Astrocyte (in vitro differentiated cells and primary cell): ENCODE results near the gene FBXL16. TPM values are rescaled to one million over a fixed set of nuclear protein-coding genes. Genes with fewer than 3 reads are reported as not detected.

Experiments used
- DNase-seq: peaks from one replicate; pipeline ENCODE4 v3.0.0-alpha.2; 2010; ENCODE audit warnings: low read depth
- FAIRE-seq: peaks from 2 replicates; lab custom pipeline; 2011; peaks lifted over from hg19 to GRCh38; lab: Jason Lieb, UNC
- H2AFZ ChIP-seq: 2 replicates; pipeline ENCODE4 v1.6.0; 2012; ENCODE audit warnings: low read depth, low read length, inconsistent platforms
- H3K27ac ChIP-seq: 2 replicates; pipeline ENCODE4 v1.5.1; 2011; ENCODE audit warnings: low read depth, low read length, inconsistent platforms
- H3K27me3 ChIP-seq: 2 replicates; pipeline ENCODE4 v1.6.0; 2011; ENCODE audit warnings: low read length, inconsistent platforms; ENCODE audit not compliant: insufficient read depth
- H3K36me3 ChIP-seq: 2 replicates; pipeline ENCODE4 v1.5.1; 2011; ENCODE audit warnings: low read length, inconsistent platforms; ENCODE audit not compliant: insufficient read depth
- H3K4me1 ChIP-seq: 2 replicates; pipeline ENCODE4 v1.5.1; 2011; ENCODE audit warnings: low read length, inconsistent platforms; ENCODE audit not compliant: insufficient read depth
- H3K4me2 ChIP-seq: 2 replicates; pipeline ENCODE4 v1.6.0; 2012; ENCODE audit warnings: low read length, inconsistent platforms
- H3K4me3 ChIP-seq: 2 replicates; pipeline ENCODE4 v1.5.1; 2011; ENCODE audit warnings: low read depth, mild to moderate bottlenecking, low read length, inconsistent platforms; ENCODE audit not compliant: insufficient read depth
- H3K79me2 ChIP-seq: 2 replicates; pipeline ENCODE4 v1.6.0; 2012; ENCODE audit warnings: mild to moderate bottlenecking, low read length, inconsistent platforms; ENCODE audit not compliant: insufficient read depth
- H3K9ac ChIP-seq: 2 replicates; pipeline ENCODE4 v1.6.0; 2012; ENCODE audit warnings: mild to moderate bottlenecking, low read length, inconsistent platforms
- H3K9me3 ChIP-seq: 2 replicates; pipeline ENCODE4 v1.5.1; 2012; ENCODE audit warnings: low read depth, mild to moderate bottlenecking, low read length, inconsistent platforms; ENCODE audit not compliant: insufficient read depth
- H4K20me1 ChIP-seq: 2 replicates; pipeline ENCODE4 v1.6.0; 2012; ENCODE audit warnings: low read length, inconsistent platforms; ENCODE audit not compliant: insufficient read depth
- H3K27ac Mint-ChIP-seq: one replicate; pipeline ENCODE4 v1.8.0; 2021; ENCODE audit warnings: mild to moderate bottlenecking, mixed read lengths; ENCODE audit not compliant: unreplicated experiment
- H3K27me3 Mint-ChIP-seq: one replicate; pipeline ENCODE4 v1.8.0; 2021; ENCODE audit warnings: low read depth, mixed read lengths; ENCODE audit not compliant: unreplicated experiment
- H3K36me3 Mint-ChIP-seq: one replicate; pipeline ENCODE4 v1.8.0; 2021; ENCODE audit warnings: low read depth, mixed read lengths; ENCODE audit not compliant: unreplicated experiment
- H3K4me1 Mint-ChIP-seq: one replicate; pipeline ENCODE4 v1.8.0; 2021; ENCODE audit warnings: low read depth, mixed read lengths; ENCODE audit not compliant: unreplicated experiment
- H3K4me3 Mint-ChIP-seq: one replicate; pipeline ENCODE4 v1.8.0; 2021; ENCODE audit warnings: mild to moderate bottlenecking, moderate library complexity, mixed read lengths; ENCODE audit not compliant: unreplicated experiment
- H3K9me3 Mint-ChIP-seq: one replicate; pipeline ENCODE4 v1.8.0; 2021; ENCODE audit warnings: mild to moderate bottlenecking, mixed read lengths; ENCODE audit not compliant: unreplicated experiment
- EZH2 ChIP-seq: IDR thresholded peaks from 2 replicates; pipeline ENCODE4 v1.6.1; 2012; ENCODE audit warnings: mild to moderate bottlenecking, low read length, inconsistent platforms; ENCODE audit not compliant: insufficient read depth
- total RNA-seq: library from RNA; stranded (reverse); gene quantifications from 2 replicates; pipeline ENCODE4 v1.2.1, GENCODE V29; 2021
- TF ChIP-seq, protein P1 (sequence below): IDR thresholded peaks from 2 replicates; pipeline ENCODE4 v1.5.1; 2011; ENCODE audit warnings: low read depth, mild to moderate bottlenecking, inconsistent platforms, low read length, moderate library complexity; ENCODE audit not compliant: insufficient read depth

Gene FBXL16
- total RNA-seq, 1 donor from 2014 or later, result 5.2 TPM

DNA sequence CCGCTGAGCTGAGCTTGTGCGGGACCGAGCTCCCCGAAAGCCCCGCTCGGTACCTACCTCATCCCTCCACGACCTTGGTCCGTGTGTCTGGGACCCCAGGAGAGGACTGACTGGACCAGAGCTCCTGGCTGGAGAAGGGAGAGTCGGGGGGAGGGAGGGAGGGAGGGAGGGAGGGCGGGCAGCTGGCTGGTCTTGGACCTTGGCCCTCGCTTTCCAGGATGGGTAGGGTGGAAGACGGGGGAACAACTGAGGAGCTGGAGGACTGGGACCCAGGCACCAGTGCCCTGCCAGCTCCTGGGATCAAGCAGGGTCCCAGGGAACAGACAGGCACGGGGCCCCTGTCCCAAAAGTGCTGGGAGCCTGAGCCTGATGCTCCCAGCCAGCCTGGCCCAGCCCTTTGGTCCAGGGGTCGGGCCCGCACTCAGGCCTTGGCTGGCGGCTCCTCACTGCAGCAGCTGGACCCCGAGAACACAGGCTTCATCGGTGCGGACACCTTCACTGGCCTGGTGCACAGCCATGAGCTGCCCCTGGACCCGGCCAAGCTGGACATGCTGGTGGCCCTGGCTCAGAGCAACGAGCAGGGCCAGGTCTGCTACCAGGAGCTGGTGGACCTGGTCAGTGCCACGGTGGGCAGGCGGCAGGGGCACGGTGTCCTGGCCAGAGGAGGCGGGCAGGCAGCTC lies 29.6 kb downstream of the FBXL16 start:
- peaks cover 2% of the 10 kb centered on the region for H3K36me3 Mint-ChIP-seq
- no peak overlapping the region for H3K9ac ChIP-seq
- H3K4me3 Mint-ChIP-seq, result no peak overlapping the region
- TF ChIP-seq, protein P1, sequence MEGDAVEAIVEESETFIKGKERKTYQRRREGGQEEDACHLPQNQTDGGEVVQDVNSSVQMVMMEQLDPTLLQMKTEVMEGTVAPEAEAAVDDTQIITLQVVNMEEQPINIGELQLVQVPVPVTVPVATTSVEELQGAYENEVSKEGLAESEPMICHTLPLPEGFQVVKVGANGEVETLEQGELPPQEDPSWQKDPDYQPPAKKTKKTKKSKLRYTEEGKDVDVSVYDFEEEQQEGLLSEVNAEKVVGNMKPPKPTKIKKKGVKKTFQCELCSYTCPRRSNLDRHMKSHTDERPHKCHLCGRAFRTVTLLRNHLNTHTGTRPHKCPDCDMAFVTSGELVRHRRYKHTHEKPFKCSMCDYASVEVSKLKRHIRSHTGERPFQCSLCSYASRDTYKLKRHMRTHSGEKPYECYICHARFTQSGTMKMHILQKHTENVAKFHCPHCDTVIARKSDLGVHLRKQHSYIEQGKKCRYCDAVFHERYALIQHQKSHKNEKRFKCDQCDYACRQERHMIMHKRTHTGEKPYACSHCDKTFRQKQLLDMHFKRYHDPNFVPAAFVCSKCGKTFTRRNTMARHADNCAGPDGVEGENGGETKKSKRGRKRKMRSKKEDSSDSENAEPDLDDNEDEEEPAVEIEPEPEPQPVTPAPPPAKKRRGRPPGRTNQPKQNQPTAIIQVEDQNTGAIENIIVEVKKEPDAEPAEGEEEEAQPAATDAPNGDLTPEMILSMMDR, result no peak
- no peak for TF ChIP-seq EZH2
- peak overlapping the region; percentile 39 for H3K4me3 ChIP-seq
- H3K27me3 Mint-ChIP-seq, result no peaks in the 10 kb centered on the region
- FAIRE-seq (no peak), DNase-seq (no peak)
- H3K4me1 ChIP-seq, result peaks cover 13% of the 10 kb centered on the region
- no peaks in the 10 kb centered on the region for H3K9me3 Mint-ChIP-seq
- H3K27ac Mint-ChIP-seq, result no peak overlapping the region
- H3K4me1 Mint-ChIP-seq, result peaks cover 2% of the 10 kb centered on the region
- H4K20me1 ChIP-seq, result peaks cover 46% of the 10 kb centered on the region
- no peaks in the 10 kb centered on the region for H3K27me3 ChIP-seq
- H3K79me2 ChIP-seq, result peaks cover 13% of the 10 kb centered on the region
- H3K9me3 ChIP-seq, result no peaks in the 10 kb centered on the region
- H3K36me3 ChIP-seq, result no peaks in the 10 kb centered on the region
- no peak overlapping the region for H3K27ac ChIP-seq
- H3K4me2 ChIP-seq, result peak overlapping the region; percentile 82
- no peak overlapping the region for H2AFZ ChIP-seq

DNA sequence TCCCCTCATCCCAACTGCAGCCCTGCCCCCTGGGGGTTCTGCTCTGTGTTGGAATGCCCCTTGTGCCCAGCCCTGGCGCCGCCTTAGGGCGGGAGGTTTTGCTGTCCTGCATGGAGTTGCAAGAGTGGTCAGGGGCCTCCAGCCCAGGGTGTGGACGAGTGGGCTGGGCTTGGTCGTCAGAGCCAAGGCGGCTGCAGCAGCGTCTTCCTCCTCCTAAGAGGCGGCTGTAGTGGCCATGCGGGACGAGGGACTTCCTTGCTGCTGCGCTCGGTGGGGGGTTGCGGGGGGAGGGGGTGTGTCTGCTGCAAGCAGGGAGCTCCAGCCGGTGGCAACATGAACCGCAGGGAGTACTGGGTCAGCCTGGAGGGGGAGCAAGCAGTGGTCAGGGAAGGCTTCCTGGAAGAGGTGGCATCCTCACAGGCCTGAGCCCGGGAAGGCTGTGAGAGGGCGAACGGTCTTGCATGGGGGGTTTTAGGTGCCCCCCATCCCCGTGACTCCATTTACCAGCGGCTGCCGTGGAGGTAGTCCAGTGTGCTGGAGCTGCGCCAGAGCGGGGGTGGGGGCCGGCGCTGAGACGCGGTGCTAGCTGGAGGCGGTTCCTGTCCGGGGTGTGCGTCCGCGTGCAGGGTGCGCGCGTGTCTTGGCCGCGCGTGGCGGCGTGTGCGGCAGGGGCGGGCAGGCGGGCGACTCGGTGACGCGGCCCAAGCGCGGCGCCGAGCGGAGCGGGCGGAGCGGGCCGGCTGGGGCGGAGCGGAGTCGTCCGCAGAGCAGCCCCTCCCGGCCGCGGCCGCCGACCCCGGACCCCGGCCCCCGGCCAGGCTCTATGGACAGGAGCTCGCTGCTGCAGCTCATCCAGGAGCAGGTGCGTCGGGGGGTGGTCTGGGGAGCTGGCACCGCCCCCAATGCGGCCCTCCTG lies 30.4 kb downstream of the FBXL16 start, which contains the start of gene RHBDL1:
TSS of gene RHBDL1 (plus strand) at position 704 of the 916 bp plus-strand sequence. CDS start at position 824, 120 bp downstream.
- Mint-ChIP-seq H3K27me3 (no peaks in the 10 kb centered on the region), H3K27ac (no peak within 1 kb of the TSS), H3K4me3 (no peak within 1 kb of the TSS), H3K4me1 (peaks cover 2% of the 10 kb centered on the region), H3K9me3 (no peaks in the 10 kb centered on the region), H3K36me3 (peaks cover 2% of the 10 kb centered on the region)
- Histone ChIP-seq H3K4me2 (peak within 1 kb of the TSS; percentile 82), H4K20me1 (peaks cover 44% of the 10 kb centered on the region), H3K9ac (no peak within 1 kb of the TSS), H2AFZ (no peak within 1 kb of the TSS), H3K9me3 (no peaks in the 10 kb centered on the region), H3K79me2 (peaks cover 11% of the 10 kb centered on the region), H3K27ac (no peak within 1 kb of the TSS), H3K36me3 (no peaks in the 10 kb centered on the region), H3K4me3 (peak within 1 kb of the TSS; percentile 39), H3K27me3 (no peaks in the 10 kb centered on the region), H3K4me1 (peaks cover 9% of the 10 kb centered on the region)
- DNase-seq (peak; percentile 26), FAIRE-seq (no peak)
- TF ChIP-seq, protein P1, result no peak
- TF ChIP-seq EZH2, result no peak
